A549 (cell line): ENCODE data around the gene CLTCL1. TPM values are rescaled to one million over a fixed set of nuclear protein-coding genes. Genes with fewer than 3 reads are reported as not detected.

Experiments used
- ATAC-seq, 2 experiments: fragments of 200-7000 bp in 1 of 2; fragments of >200 bp in 1 of 2; cut with Nextera tagmentation in 1 of 2; cut with Tn5 transposase in 1 of 2; 3 replicates each; pipeline versions ENCODE4 v1.8.0 to v1.9.1; 2018 to 2020; ENCODE audit warnings: mild to moderate bottlenecking in 1 of 2, moderate library complexity in 1 of 2
- CTCF ChIA-PET: fragments of 300-600 bp; sonication (Branson Sonifier 250); formaldehyde crosslinking; extraction: SDS; loops from one replicate; lab custom pipeline; 2021; ENCODE audit warnings: antibody characterized with exemption, inconsistent platforms; lab: Yijun Ruan, JAX
- POLR2A ChIA-PET: fragments of 350-600 bp; formaldehyde crosslinking; extraction: SDS; loops from one replicate; lab custom pipeline; 2021; ENCODE audit warnings: antibody characterized with exemption, inconsistent platforms; lab: Yijun Ruan, JAX
- DNase-seq, 2 experiments: peaks; one replicate each; pipeline versions ENCODE4 v3.0.0 to v3.0.0-alpha.2; 2011 to 2016; ENCODE audit warnings: low read depth in 1 of 2, low spot score in 1 of 2
- FAIRE-seq: peaks from 2 replicates; lab custom pipeline; 2011; peaks lifted over from hg19 to GRCh38; lab: Jason Lieb, UNC
- H3K27ac ChIP-seq, 2 experiments: fragments of >200 bp; sonication (Bioruptor Twin); formaldehyde crosslinking; 3 replicates each; pipeline ENCODE4 v1.5.1; 2016 to 2017
- H3K4me1 ChIP-seq: fragments of >200 bp; sonication (Bioruptor Twin); formaldehyde crosslinking; 3 replicates; pipeline ENCODE4 v1.6.1; 2016
- H3K4me2 ChIP-seq: fragments of >200 bp; sonication (Bioruptor Twin); formaldehyde crosslinking; 3 replicates; pipeline ENCODE4 v1.6.1; 2016
- H3K4me3 ChIP-seq: fragments of >200 bp; sonication (Bioruptor Twin); formaldehyde crosslinking; 3 replicates; pipeline ENCODE4 v1.5.1; 2016
- H3K9me3 ChIP-seq: fragments of >200 bp; sonication (Bioruptor Twin); formaldehyde crosslinking; 3 replicates; pipeline ENCODE4 v1.6.1; 2016
- CBX2 ChIP-seq: fragments of 200-600 bp; sonication (generic); IDR thresholded peaks from 2 replicates; pipeline ENCODE4 v1.6.1; 2016; ENCODE audit warnings: low read depth, mild to moderate bottlenecking, borderline replicate concordance
- CEBPB ChIP-seq, 2 experiments: fragments of >200 bp in 1 of 2; sonication (Bioruptor Twin) in 1 of 2; formaldehyde crosslinking in 1 of 2; IDR thresholded peaks; 2 replicates each; pipeline ENCODE4 v1.6.1; 2012 to 2016
- CHD2 ChIP-seq: fragments of 150-350 bp; IDR thresholded peaks from 2 replicates; pipeline ENCODE4 v1.6.1; 2014; ENCODE audit warnings: low read length; ENCODE audit not compliant: partially characterized antibody
- CHD4 ChIP-seq: fragments of 200-600 bp; sonication (generic); IDR thresholded peaks from 2 replicates; pipeline ENCODE4 v1.6.1; 2016; ENCODE audit warnings: antibody characterized with exemption, mild to moderate bottlenecking, borderline replicate concordance
- EHF ChIP-seq: fragments of 250-450 bp; sonication (Bioruptor Pico); IDR thresholded peaks from 2 replicates; pipeline ENCODE4 v1.5.0; 2020; ENCODE audit warnings: mild to moderate bottlenecking
- EHMT2 ChIP-seq: fragments of 200-600 bp; sonication (generic); IDR thresholded peaks from 2 replicates; pipeline ENCODE4 v1.6.1; 2016; ENCODE audit warnings: antibody characterized with exemption, low read depth, mild to moderate bottlenecking, moderate library complexity
- EP300 ChIP-seq, 2 experiments: fragments of >200 bp; sonication (Bioruptor Twin); formaldehyde crosslinking; IDR thresholded peaks; 2 replicates in 1 of 2; 3 replicates in 1 of 2; pipeline ENCODE4 v1.6.1; 2016 to 2017
- ESRRA ChIP-seq: fragments of 150-350 bp; IDR thresholded peaks from 2 replicates; pipeline ENCODE4 v1.6.1; 2014; ENCODE audit warnings: mild to moderate bottlenecking, low read length, borderline replicate concordance
- FOSB ChIP-seq: fragments of 250-450 bp; sonication (Bioruptor Pico); IDR thresholded peaks from 2 replicates; pipeline ENCODE4 v1.5.0; 2020; ENCODE audit warnings: mild to moderate bottlenecking, moderate library complexity
- GATA3 ChIP-seq: IDR thresholded peaks from 2 replicates; pipeline ENCODE4 v1.6.1; 2012; ENCODE audit warnings: borderline replicate concordance
- HDAC2 ChIP-seq: fragments of 200-600 bp; sonication (generic); IDR thresholded peaks from 2 replicates; pipeline ENCODE4 v1.6.1; 2016
- JUN ChIP-seq, 2 experiments: fragments of >200 bp; sonication (Bioruptor Twin); formaldehyde crosslinking; IDR thresholded peaks; 2 replicates in 1 of 2; 3 replicates in 1 of 2; pipeline ENCODE4 v1.6.1; 2016 to 2017
- KDM1A ChIP-seq: fragments of 200-600 bp; sonication (generic); IDR thresholded peaks from 2 replicates; pipeline ENCODE4 v1.6.1; 2016; ENCODE audit warnings: low read depth, mild to moderate bottlenecking
- KDM5A ChIP-seq: fragments of 200-600 bp; sonication (generic); IDR thresholded peaks from 2 replicates; pipeline ENCODE4 v1.6.1; 2016; ENCODE audit warnings: antibody characterized with exemption, mild to moderate bottlenecking
- MAZ ChIP-seq: fragments of 150-350 bp; IDR thresholded peaks from 2 replicates; pipeline ENCODE4 v1.6.1; 2014; ENCODE audit warnings: antibody characterized with exemption, low read depth, low read length, borderline replicate concordance
- MYC ChIP-seq: IDR thresholded peaks from 2 replicates; pipeline ENCODE4 v1.6.1; 2012; ENCODE audit warnings: mild to moderate bottlenecking, inconsistent platforms, low read length, improper control_type of control experiment, borderline replicate concordance
- NFE2L2 ChIP-seq: fragments of 150-350 bp; conservative IDR thresholded peaks from 2 replicates; pipeline ENCODE4 v1.6.1; 2014; ENCODE audit warnings: low read length
- POLR2AphosphoS2 ChIP-seq: conservative IDR thresholded peaks from 2 replicates; pipeline ENCODE4 v1.6.1; 2012; ENCODE audit warnings: low read length, improper control_type of control experiment, inconsistent platforms
- RARB ChIP-seq: fragments of 250-450 bp; sonication (Bioruptor Pico); IDR thresholded peaks from 2 replicates; pipeline ENCODE4 v1.8.0; 2021; ENCODE audit warnings: mild to moderate bottlenecking, moderate library complexity
- RCOR1 ChIP-seq: fragments of 150-350 bp; IDR thresholded peaks from 2 replicates; pipeline ENCODE4 v1.6.1; 2014; ENCODE audit warnings: antibody characterized with exemption, low read length, low read depth
- RNF2 ChIP-seq: fragments of 200-600 bp; sonication (generic); IDR thresholded peaks from 2 replicates; pipeline ENCODE4 v1.6.1; 2016; ENCODE audit warnings: low read depth, mild to moderate bottlenecking, antibody characterized with exemption, moderate library complexity, borderline replicate concordance
- TFCP2L1 ChIP-seq: fragments of 250-450 bp; sonication (Bioruptor Pico); IDR thresholded peaks from 2 replicates; pipeline ENCODE4 v1.5.0; 2021; ENCODE audit warnings: mild to moderate bottlenecking
- ZFP36 ChIP-seq: fragments of 450-650 bp; IDR thresholded peaks from 2 replicates; pipeline ENCODE4 v1.6.1; 2014; ENCODE audit warnings: borderline replicate concordance; ENCODE audit not compliant: partially characterized antibody
- ZNF302 ChIP-seq: fragments of 250-450 bp; sonication (Bioruptor Pico); IDR thresholded peaks from 2 replicates; pipeline ENCODE4 v1.9.0; 2021; ENCODE audit warnings: inconsistent platforms, mild to moderate bottlenecking, moderate library complexity
- ZSCAN20 ChIP-seq: fragments of 250-450 bp; sonication (Bioruptor Pico); IDR thresholded peaks from 2 replicates; pipeline ENCODE4 v1.8.0; 2022; ENCODE audit warnings: mild to moderate bottlenecking, moderate library complexity
- WGBS: methylation state at CpG from one replicate; pipeline ENCODE4 v1.1.6; 2017; ENCODE audit errors: missing lambda C conversion rate; 5-methylcytosine and 5-hydroxymethylcytosine counted together
- polyA plus RNA-seq, 4 experiments: library from polyadenylated mRNA; depleted of rRNA in 3 of 4; stranded (reverse); fragments of >200 nt; fragmentation: RNase III in 1 of 4; extraction: RNeasy Plus Mini Kit Qiagen cat#74134 plus additional on column Dnase treatment in 1 of 4; gene quantifications; 2 replicates in 3 of 4; 3 replicates in 1 of 4; pipeline ENCODE4 v1.2.3, GENCODE V29; 2011 to 2017
- TF ChIP-seq, protein P1 (sequence below): IDR thresholded peaks from 2 replicates; pipeline ENCODE4 v1.6.1; 2012
- TF ChIP-seq, protein P2 (sequence below): fragments of 450-650 bp; IDR thresholded peaks from 2 replicates; pipeline ENCODE4 v1.6.1; 2014; ENCODE audit warnings: antibody characterized with exemption
- TF ChIP-seq, protein P3 (sequence below): fragments of 250-450 bp; sonication (Bioruptor Pico); IDR thresholded peaks from 2 replicates; pipeline ENCODE4 v1.5.0; 2021; ENCODE audit warnings: mild to moderate bottlenecking, moderate library complexity, borderline replicate concordance
- TF ChIP-seq, protein P4 (sequence below): fragments of 150-350 bp; IDR thresholded peaks from 2 replicates; pipeline ENCODE4 v1.6.1; 2014; ENCODE audit warnings: low read depth, mild to moderate bottlenecking, low read length

CLTCL1 gene
- polyA plus RNA-seq, 2 of the 4 experiments (the other 2 are of a cell fraction), result 8.6 to 10.6 TPM

DNA sequence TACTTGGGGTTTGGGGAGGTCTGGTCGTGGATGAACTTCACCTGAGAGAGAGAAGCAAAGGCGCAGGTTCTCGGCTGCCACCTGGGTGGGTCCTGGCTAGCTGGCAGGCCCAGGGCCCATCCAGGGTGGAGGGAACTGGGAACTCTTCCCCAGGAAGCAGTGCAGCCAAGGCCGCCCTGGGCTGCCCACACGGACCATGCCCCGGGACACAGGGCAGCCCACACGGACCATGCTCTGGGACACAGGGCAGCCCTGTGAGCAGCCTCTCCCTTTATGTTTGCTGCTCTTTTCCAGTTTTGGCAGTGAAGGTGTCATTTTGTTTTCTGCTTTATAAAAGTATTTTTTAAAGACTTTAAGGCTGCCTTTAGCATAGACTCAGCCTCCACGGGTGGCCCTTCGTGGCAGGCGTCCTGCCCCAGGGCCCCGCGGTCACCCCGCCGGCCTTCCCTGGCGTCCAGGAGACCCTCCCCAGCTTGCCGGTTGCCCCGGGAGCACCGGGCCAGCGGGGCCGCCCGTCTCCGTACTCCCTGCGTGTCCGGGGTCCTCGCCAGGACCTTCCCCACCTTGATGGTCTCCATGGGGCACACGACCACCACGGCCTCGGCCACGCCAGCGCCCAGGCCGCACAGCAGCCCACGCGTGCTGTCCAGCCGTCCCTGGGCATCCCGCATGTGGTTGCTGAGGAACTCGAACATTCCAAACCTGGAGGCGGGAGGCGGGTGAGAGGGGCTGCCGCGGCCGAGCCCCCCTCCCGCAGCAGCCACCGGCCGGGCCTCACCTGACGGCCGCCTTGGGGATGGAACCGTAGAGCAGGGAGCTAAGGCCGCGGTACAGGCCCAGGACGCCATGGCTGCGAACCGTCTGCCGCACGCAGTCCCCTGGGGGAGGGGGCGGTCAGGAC, 114.1 kb downstream of the CLTCL1 start:
- no peak for ATAC-seq
- no peaks in the 10 kb centered on the region for H3K9me3 ChIP-seq
- ChIA-PET CTCF (interaction anchor here (1.5 kb wide), 1 partner anchor 38 kb away, joined by 3 read pairs; no protein-coding TSS in a partner anchor), POLR2A (no interaction called here)
- H3K27ac ChIP-seq, result peak overlapping the region; percentile 93 to 98
- peak overlapping the region; percentile 80 for H3K4me3 ChIP-seq
- FAIRE-seq, result no peak
- WGBS, result 43% methylated on average over 7 of the region's 55 CpGs
- peak overlapping the region; percentile 80 for H3K4me2 ChIP-seq
- H3K4me1 ChIP-seq, result peaks cover 49% of the 10 kb centered on the region
- TF ChIP-seq KDM1A (no peak), FOSB (CRISPR knock-in tag) (no peak), ZFP36 (no peak), EP300 (IDR thresholded peaks at IDR 0.05) (no peak), NFE2L2 (no peak), ESRRA (no peak)
- no peak for DNase-seq

DNA sequence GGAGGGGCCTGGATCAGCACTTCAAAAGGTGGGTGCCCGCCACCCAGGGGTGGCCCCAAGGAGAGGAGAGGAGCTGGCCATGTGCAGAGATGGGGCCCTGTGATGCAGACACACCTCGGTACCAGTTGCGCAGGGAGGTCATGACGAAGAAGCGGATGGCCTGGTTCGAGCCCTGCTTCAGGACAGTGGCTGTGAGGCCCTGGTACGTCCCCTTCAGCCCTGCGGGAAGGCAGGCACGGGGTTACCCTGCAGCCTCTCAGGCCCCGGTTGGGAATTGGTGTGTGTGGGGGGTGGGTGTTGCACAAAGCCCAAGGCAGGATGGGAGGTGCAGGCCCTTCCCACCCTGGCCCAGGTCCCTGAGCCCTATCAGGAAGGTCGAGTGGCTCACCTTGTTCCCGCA, 114.8 kb downstream of the CLTCL1 start:
- peaks cover 49% of the 10 kb centered on the region for H3K4me1 ChIP-seq
- H3K4me3 ChIP-seq, result no peak overlapping the region
- POLR2A ChIA-PET, result no interaction called here
- WGBS, result 75% methylated on average over 6 of the region's 12 CpGs
- FAIRE-seq (no peak), ATAC-seq (no peak), DNase-seq (no peak)
- no peaks in the 10 kb centered on the region for H3K9me3 ChIP-seq
- CTCF ChIA-PET, result no interaction called here
- TF ChIP-seq RNF2, result no peak
- no peak for TF ChIP-seq KDM5A
- no peak for TF ChIP-seq CEBPB (IDR thresholded peaks at IDR 0.05)
- TF ChIP-seq FOSB (CRISPR knock-in tag), result no peak
- TF ChIP-seq, protein P1, sequence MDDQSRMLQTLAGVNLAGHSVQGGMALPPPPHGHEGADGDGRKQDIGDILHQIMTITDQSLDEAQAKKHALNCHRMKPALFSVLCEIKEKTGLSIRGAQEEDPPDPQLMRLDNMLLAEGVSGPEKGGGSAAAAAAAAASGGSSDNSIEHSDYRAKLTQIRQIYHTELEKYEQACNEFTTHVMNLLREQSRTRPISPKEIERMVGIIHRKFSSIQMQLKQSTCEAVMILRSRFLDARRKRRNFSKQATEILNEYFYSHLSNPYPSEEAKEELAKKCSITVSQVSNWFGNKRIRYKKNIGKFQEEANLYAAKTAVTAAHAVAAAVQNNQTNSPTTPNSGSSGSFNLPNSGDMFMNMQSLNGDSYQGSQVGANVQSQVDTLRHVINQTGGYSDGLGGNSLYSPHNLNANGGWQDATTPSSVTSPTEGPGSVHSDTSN, result no peak
- TF ChIP-seq RARB (CRISPR knock-in tag), result no peak
- no peak for TF ChIP-seq JUN (IDR thresholded peaks at IDR 0.05)
- no peak for TF ChIP-seq EHMT2
- no peak for TF ChIP-seq RCOR1
- no peak for TF ChIP-seq ZNF302 (CRISPR knock-in tag)
- no peak for TF ChIP-seq MYC
- TF ChIP-seq ZSCAN20 (CRISPR knock-in tag), result no peak
- H3K4me2 ChIP-seq, result peak overlapping the region; percentile 80
- peak overlapping the region in 1 of 2 experiments; percentile 98; a peak in 3 of 6 replicates for H3K27ac ChIP-seq

DNA sequence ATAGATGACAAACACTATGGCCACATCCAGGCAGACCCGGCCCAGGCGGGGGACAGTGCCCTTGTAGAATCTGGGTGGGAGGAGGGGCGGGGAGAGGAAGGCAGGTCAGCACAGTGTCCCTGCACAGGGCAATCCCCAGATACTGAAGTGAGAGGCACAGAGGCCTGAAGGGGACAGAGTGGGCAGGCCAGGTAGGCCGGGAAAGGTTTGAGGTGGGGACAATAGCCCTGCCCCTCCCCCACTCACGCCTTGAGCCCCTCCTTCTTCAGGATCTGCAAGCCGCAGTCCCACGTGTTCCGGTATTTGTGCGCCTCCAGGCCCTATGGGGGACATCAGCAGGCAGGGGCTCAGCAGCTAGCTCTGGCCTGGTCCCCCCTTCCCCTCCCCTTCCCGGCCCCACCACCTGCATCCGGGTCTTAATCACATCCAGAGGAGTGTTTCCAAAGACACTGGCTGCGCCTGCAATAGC, 115.3 kb downstream of the CLTCL1 start:
- POLR2A ChIA-PET, result no interaction called here
- H3K4me3 ChIP-seq, result no peak overlapping the region
- H3K4me2 ChIP-seq, result peak overlapping the region; percentile 80
- no peak for TF ChIP-seq CBX2
- no peak for TF ChIP-seq POLR2AphosphoS2
- TF ChIP-seq RARB (CRISPR knock-in tag), result no peak
- no peak for TF ChIP-seq ZSCAN20 (CRISPR knock-in tag)
- no peak for TF ChIP-seq HDAC2
- no peak for TF ChIP-seq MAZ
- TF ChIP-seq, protein P2, sequence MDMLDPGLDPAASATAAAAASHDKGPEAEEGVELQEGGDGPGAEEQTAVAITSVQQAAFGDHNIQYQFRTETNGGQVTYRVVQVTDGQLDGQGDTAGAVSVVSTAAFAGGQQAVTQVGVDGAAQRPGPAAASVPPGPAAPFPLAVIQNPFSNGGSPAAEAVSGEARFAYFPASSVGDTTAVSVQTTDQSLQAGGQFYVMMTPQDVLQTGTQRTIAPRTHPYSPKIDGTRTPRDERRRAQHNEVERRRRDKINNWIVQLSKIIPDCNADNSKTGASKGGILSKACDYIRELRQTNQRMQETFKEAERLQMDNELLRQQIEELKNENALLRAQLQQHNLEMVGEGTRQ, result no peak
- TF ChIP-seq GATA3, result no peak
- TF ChIP-seq CHD4, result no peak
- TF ChIP-seq, protein P3, sequence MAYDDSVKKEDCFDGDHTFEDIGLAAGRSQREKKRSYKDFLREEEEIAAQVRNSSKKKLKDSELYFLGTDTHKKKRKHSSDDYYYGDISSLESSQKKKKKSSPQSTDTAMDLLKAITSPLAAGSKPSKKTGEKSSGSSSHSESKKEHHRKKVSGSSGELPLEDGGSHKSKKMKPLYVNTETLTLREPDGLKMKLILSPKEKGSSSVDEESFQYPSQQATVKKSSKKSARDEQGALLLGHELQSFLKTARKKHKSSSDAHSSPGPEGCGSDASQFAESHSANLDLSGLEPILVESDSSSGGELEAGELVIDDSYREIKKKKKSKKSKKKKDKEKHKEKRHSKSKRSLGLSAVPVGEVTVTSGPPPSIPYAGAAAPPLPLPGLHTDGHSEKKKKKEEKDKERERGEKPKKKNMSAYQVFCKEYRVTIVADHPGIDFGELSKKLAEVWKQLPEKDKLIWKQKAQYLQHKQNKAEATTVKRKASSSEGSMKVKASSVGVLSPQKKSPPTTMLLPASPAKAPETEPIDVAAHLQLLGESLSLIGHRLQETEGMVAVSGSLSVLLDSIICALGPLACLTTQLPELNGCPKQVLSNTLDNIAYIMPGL, result no peak
- TF ChIP-seq CHD2, result no peak
- TF ChIP-seq, protein P4, sequence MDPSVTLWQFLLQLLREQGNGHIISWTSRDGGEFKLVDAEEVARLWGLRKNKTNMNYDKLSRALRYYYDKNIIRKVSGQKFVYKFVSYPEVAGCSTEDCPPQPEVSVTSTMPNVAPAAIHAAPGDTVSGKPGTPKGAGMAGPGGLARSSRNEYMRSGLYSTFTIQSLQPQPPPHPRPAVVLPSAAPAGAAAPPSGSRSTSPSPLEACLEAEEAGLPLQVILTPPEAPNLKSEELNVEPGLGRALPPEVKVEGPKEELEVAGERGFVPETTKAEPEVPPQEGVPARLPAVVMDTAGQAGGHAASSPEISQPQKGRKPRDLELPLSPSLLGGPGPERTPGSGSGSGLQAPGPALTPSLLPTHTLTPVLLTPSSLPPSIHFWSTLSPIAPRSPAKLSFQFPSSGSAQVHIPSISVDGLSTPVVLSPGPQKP, result no peak
- no peak for TF ChIP-seq TFCP2L1 (CRISPR knock-in tag)
- no peak for TF ChIP-seq EHF (CRISPR knock-in tag)
- no peak for TF ChIP-seq KDM5A

More for the DNA sequence above, 115.3 kb downstream of the CLTCL1 start:
- Histone ChIP-seq H3K4me1 (peaks cover 49% of the 10 kb centered on the region), H3K27ac (peak overlapping the region in 1 of 2 experiments; percentile 98; a peak in 2 of 6 replicates), H3K9me3 (no peaks in the 10 kb centered on the region)
- no peak for ATAC-seq
- CTCF ChIA-PET, result no interaction called here
- WGBS, result no CpG with 5 or more reads among the region's 12 CpGs
- FAIRE-seq, result no peak
- no peak for DNase-seq
